HL-60/S4 treated with phorbol 12-myristate 13-acetate at 8.2 ng/mL for 4 days and 3 days (cell line): ENCODE results near the gene CCDC157.
"Not testable (repeated sequence)": the region's sequence is repeated elsewhere in the genome, so short reads cannot be mapped to it uniquely, and the experiment has no call there.

ENCODE experiments used
- in situ Hi-C: fragments of 300-500 bp; cut with MboI; formaldehyde crosslinking; loops from 2 replicates; pipeline ENCODE4 v1.15.0; 2022; ENCODE audit warnings: low sequenced_read_pairs

CCDC157 gene

GRCh38 chr22:30325724-30326254 lies 31.0 kb upstream of the CCDC157 start:
- in situ Hi-C loops, result no loop called here

DNA sequence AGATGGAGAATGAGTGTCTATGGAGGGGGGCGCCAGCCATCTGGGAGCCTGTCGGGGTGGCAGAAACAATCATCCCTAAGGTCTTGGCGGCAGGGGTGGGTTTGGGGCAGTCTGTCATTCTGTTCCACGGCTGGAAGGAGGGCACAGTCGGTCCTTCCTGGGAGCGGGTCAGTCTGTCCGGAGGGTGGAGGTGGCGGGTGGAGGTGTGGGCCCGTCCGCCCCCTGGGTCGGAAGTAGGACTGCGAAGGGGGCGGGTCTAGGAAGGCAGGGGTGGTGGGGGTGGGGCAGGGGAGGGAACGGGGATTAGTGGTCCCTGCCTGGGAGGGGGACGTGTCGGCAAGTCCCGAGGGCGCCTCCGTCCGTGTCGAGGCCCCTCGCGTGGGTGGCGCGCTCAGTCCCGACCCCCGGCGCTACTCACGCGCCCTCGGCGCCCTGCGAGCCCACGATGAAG lies 30.5 kb upstream of the CCDC157 start:
- in situ Hi-C loops, result no loop called here

GRCh38 chr22:30326706-30327362 lies 30.0 kb upstream of the CCDC157 start, which contains the start of gene TBC1D10A:
Gene TBC1D10A, minus strand, starts transcription at chr22:30326941. Its CDS starts 60 bp downstream, at chr22:30326881.
- in situ Hi-C loops, result no loop called here

- in situ Hi-C loops, result no loop called here
These were observed 28.9 kb upstream of the CCDC157 start for GRCh38 chr22:30327864-30328345.

DNA sequence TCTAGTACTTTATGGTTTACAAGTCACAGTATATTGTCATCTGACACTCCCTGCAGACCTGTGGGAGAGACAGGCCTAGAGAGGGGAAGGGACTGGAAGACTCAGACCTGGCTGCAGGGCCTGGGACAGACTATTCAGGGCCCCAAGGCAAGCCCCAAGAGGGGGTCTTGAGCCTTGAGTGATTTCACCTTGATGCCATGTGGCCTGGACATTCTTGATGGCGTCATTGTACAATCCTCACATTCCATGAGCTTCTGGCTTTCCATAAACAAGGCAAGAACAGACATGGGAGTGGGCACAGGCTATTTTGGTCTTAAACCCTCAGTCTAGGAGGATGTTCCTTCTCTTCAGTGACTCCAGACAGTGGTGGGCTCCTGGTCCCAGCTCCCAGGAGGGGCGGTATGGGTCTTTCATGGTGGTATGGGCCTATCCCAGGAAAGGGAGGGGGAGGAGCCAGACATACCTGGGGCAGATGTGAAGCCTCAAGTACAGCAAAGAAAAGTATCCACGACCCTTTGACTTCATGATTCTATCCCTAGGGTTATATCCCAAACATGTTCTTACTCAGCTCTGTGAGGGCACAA lies 28.2 kb upstream of the CCDC157 start:
- in situ Hi-C loops, result no loop called here

DNA sequence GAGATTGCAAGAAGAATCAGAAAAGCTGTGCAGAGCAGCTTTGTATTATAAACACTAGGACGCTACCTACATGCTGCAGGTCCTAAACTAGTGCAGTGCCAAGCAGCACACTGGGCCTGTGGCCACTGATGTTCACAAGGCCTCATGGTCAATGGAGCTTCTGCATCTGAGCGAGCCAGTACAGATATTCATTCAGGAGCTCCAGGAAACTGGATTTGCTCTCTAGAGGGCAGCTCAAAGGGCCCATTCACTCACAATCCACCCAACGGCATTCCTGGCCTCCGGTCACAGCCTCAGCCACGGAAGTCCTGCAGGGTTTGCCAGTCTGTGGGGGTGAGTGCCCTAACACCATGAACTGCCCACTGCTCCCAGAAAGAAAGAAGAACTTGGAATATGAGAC lies 24.3 kb upstream of the CCDC157 start:
- in situ Hi-C loops, result no loop called here

- in situ Hi-C loops, result no loop called here
These were observed 23.7 kb upstream of the CCDC157 start for GRCh38 chr22:30332994-30333706.

- in situ Hi-C loops, result no loop called here
These were observed 23.1 kb upstream of the CCDC157 start for GRCh38 chr22:30333707-30334087.

GRCh38 chr22:30334646-30335045 lies 22.2 kb upstream of the CCDC157 start:
- in situ Hi-C loops, result no loop called here

- in situ Hi-C loops, result no loop called here
These were observed 21.6 kb upstream of the CCDC157 start for GRCh38 chr22:30335236-30335635.

DNA sequence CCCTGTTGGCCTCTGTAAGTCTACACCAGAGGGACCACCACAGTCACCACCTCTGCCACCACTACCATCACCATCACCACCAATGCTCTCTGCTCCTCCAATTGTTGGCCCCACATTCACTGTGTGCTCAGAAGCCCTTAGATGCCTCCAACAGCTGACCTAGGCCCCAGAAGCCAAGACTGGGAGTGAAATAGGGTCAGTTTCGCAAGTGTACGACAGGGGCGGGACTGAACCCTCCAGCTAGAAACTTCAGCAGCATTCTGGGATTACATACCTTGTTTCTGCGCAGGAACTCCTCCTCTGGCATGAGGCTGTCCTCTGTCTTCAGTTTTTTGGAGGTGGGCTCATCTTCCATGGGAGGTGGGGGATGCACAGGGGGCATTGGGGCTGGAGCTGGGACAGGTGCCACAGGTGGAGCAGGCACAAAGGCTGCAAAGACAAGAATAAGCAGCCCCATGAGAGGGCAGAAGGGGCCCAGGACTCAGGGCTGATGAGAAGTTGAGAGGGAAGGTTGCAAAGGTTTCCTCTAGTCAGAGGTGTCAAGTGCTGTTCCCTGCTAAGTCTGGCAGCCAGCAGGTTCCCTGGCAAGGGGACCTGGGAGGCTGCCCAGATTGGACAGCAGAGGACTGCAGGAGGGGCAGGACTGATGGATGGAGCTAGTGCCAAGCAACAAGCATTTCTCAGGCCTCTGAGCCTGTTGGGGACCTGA lies 19.9 kb upstream of the CCDC157 start:
- in situ Hi-C loops, result no loop called here

- in situ Hi-C loops, result no loop called here
These were observed 19.4 kb upstream of the CCDC157 start for GRCh38 chr22:30337461-30337778.

- in situ Hi-C loops, result not testable (repeated sequence)
These were observed 18.5 kb upstream of the CCDC157 start for GRCh38 chr22:30338341-30338740.

DNA sequence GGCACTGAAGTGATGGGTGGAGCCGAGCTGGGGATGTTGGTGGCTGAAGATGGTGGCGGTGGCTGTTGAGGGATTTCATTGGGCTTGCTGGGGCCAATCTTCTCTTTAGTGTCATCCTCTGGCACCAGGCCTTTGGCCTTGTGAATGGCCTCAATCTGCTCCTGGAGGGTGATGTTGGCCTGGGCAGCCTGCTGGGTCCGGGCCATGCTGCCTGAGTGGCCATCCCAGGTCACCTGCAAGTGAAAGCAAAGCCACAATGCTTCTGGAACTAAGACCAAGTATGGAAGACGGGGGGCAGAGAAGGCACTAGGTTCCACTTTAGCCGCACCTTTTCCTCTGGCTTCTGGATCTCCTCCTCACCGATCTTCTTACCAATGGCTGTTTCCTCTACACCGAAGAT lies 18.0 kb upstream of the CCDC157 start:
- in situ Hi-C loops, result no loop called here

GRCh38 chr22:30340911-30341685 lies 15.7 kb upstream of the CCDC157 start:
- in situ Hi-C loops, result no loop called here

DNA sequence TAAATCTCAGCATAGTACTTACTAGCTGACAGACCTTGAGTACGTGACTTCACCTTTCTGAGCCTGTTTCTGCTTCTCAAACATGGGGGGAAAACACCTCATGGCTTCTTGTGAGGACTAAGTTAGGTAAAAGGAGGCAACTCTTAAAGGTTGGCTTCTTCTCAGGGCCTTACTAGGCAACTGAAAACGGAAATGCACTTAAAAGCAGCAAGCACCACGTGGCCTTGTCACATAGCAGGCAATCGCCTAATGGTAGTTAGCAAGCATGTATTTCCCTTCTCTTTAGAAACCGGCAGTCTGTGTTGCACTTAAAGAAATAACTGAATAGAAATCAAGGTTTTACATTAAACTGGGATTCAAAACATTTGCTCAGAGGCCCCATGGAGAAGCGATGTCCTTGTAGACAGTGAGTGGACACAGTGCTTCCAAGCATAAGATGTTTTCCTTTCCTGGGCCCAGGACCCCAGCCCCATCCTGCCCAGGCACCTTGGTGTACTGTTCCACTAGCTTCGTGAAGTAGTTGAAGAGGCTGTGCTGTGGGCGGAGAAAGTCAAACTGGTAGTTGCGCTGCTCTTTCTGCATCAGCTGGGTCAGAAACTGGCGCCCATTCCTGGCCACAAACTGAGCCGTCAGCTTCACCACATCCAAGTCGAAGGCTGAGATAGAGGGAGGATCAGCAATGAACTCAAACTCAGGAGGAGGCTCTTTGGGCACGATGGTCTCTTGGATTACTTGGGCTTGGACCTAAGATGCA lies 12.2 kb upstream of the CCDC157 start:
- in situ Hi-C loops, result no loop called here

DNA sequence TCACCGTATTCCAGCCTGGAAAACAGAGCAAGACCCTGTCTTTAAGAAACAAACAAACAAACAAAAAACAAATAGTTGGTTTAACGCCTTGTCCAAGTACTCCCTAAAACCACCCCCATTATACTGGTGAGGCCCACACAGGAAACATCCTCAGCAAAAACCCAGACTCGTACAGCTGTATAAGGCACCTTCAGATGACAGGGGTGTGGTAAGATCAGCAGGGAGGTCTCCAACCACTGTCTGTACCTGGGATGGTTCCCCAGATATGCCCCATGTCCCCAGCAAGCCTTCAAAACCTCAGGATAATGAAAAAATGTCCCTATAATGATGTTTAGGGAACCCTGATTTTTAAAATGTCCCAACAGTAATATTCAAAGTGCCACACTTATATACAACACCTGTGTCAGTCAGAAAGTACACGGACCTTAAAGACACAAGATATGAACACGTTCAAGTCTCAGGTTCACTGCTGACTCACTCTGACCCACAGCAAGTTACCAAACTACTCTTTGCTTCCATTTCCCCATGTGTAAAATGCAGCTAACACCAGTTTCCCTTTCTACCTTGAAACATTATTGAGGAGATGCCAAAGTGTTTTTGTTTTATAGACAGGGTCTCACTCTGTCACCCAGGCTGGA lies 9.4 kb upstream of the CCDC157 start:
- in situ Hi-C loops, result no loop called here

GRCh38 chr22:30348404-30348803 lies 8.4 kb upstream of the CCDC157 start:
- in situ Hi-C loops, result no loop called here

DNA sequence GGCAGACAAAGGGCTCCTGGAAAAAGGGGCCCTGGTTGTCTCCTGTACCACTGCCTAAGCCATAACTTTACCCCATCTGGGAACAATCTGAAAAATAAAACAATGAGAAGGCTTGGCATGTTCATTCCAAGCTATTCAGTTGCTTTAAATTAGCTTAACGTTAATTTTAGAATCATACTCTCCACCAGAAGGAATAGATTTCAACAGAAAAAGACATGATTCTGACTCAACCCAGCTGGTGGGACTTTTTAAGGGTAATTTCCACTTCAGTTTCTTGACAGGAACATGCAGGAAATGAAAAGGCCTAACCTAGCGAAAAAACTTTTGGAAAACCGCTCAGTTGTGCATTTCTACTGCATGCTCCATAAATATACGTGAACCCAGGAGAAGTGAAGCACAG lies 8.0 kb upstream of the CCDC157 start:
- in situ Hi-C loops, result no loop called here
